ENCODE data around the gene GYG2.

Gene GYG2

DNA sequence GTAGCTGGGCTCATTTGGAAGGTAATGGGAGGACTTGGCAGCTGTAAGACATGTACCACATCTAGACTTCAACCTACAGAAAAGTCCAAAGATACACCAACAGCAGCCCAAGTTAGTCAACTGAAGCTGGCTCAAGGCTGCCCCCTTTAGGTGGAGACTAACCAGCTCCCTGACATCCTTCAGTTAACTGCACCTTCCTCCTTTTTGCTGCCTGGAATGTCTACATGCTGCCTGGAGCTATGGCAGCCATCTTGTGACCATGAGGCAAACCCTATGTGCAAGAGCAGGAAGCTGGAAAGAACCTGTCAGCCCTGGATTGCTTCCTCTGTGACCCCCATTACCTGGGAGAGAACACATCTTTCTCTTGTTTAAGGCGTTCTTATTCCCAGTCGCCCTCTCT, 74.6 kb downstream of the GYG2 start:
- Histone ChIP-seq H3K4me3 (ENCODE audit: low read depth, low read length) (no peak overlapping the region), H3K36me3 (no peaks in the 10 kb centered on the region), H3K27me3 (no peaks in the 10 kb centered on the region), H3K4me1 (no peaks in the 10 kb centered on the region), H3K9me3 (no peaks in the 10 kb centered on the region)
- no peak for DNase-seq
- TF ChIP-seq, protein P1, sequence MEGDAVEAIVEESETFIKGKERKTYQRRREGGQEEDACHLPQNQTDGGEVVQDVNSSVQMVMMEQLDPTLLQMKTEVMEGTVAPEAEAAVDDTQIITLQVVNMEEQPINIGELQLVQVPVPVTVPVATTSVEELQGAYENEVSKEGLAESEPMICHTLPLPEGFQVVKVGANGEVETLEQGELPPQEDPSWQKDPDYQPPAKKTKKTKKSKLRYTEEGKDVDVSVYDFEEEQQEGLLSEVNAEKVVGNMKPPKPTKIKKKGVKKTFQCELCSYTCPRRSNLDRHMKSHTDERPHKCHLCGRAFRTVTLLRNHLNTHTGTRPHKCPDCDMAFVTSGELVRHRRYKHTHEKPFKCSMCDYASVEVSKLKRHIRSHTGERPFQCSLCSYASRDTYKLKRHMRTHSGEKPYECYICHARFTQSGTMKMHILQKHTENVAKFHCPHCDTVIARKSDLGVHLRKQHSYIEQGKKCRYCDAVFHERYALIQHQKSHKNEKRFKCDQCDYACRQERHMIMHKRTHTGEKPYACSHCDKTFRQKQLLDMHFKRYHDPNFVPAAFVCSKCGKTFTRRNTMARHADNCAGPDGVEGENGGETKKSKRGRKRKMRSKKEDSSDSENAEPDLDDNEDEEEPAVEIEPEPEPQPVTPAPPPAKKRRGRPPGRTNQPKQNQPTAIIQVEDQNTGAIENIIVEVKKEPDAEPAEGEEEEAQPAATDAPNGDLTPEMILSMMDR (IDR thresholded peaks at IDR 0.05; ENCODE audit: low read depth, low read length), result no peak

DNA sequence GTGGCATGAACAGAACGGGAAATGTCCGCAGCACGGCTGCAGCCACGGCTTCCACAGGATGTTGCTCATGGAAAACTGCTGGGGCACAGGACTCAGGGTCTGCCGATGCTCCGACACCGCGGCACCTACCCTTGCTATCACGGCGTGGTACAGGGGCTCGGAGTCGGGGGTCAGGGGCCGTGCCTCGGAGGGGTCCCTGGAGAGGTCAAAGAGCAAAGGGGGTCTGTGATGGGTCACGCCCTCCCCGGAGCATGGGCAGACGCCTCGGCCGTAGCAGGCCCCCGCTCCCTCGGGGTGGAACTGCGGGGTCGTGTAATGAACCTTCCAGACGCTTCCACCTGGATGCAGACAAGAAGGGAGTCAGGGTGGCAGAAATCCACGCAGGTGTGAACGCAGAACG, 78.6 kb downstream of the GYG2 start:
- no peak overlapping the region for H3K4me3 ChIP-seq (ENCODE audit: low read depth, low read length)
- no peak for DNase-seq
- no peaks in the 10 kb centered on the region for H3K36me3 ChIP-seq
- H3K27me3 ChIP-seq, result no peaks in the 10 kb centered on the region
- H3K9me3 ChIP-seq, result no peaks in the 10 kb centered on the region
- TF ChIP-seq, protein P1 (IDR thresholded peaks at IDR 0.05; ENCODE audit: low read depth, low read length), result no peak
- H3K4me1 ChIP-seq, result no peaks in the 10 kb centered on the region

DNA sequence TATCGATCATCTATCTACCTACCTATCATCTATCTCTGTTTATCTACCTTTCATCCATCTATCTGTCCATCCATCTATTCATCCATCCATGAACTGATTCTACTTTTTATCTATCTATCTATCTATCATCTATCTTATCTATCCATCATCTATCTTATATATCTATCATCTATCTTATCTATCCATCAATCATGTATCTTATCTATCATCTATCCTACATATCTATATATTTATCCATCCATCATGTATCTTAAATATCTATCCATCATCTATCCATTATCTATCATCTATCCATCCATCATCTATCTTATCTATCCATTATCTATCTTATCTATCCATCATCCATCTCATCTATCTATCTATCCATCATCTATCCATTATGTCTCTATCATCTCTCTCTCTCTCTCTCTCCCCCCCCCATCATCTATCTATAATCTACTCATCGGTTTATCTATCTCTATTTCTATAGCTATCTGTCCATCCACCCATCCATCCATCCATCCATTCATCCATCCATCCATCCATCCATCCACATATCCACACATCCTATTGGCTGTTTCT, 79.5 kb downstream of the GYG2 start:
- no peaks in the 10 kb centered on the region for H3K27me3 ChIP-seq
- H3K4me1 ChIP-seq, result no peaks in the 10 kb centered on the region
- no peak overlapping the region for H3K4me3 ChIP-seq (ENCODE audit: low read depth, low read length)
- no peaks in the 10 kb centered on the region for H3K36me3 ChIP-seq
- H3K9me3 ChIP-seq, result no peaks in the 10 kb centered on the region
- no peak for DNase-seq
- TF ChIP-seq, protein P1 (IDR thresholded peaks at IDR 0.05; ENCODE audit: low read depth, low read length), result no peak

DNA sequence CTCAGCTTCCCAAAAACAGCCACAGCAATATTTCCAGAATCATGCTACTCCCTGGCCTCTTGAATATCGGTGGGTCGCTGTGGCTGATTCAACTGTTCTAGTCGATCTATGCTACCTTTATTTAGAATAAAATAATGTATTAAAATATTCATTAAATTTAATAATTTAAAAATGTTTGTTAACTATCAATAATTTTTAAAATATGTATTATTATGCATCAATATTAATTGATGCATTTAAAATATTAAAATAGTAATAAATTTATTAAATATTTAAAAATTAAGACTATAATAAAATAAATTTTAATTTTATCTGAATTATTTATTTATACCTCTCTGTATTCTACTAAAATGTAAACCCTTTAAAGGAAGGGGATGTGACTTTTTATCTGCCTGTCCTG, 81.4 kb downstream of the GYG2 start:
- H3K9me3 ChIP-seq, result no peaks in the 10 kb centered on the region
- no peaks in the 10 kb centered on the region for H3K36me3 ChIP-seq
- DNase-seq, result no peak
- no peaks in the 10 kb centered on the region for H3K27me3 ChIP-seq
- TF ChIP-seq, protein P1 (IDR thresholded peaks at IDR 0.05; ENCODE audit: low read depth, low read length), result no peak
- H3K4me3 ChIP-seq (ENCODE audit: low read depth, low read length), result no peak overlapping the region
- H3K4me1 ChIP-seq, result no peaks in the 10 kb centered on the region

DNA sequence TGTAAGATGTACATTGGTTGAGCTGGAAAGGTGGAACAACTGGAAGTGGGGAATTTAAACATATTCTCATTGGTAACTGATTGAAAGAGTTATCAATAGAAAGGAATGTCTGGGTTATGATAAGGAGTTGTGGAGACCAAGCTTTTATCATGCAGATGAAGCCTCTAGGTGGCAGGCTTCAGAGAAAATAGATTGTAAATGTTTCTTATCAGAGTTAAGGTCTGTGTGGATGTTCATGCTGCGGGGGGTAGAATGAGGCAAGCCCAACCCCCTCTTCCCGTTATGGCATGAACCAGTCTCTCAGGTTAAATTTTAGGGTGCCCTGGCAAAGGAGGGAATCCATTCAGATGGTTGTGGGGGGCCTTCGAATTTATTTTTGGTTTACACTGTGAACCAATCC, 84.4 kb downstream of the GYG2 start:
- no peaks in the 10 kb centered on the region for H3K36me3 ChIP-seq
- H3K4me1 ChIP-seq, result no peaks in the 10 kb centered on the region
- no peaks in the 10 kb centered on the region for H3K27me3 ChIP-seq
- TF ChIP-seq, protein P1 (IDR thresholded peaks at IDR 0.05; ENCODE audit: low read depth, low read length), result no peak
- H3K9me3 ChIP-seq, result no peaks in the 10 kb centered on the region
- DNase-seq, result no peak
- H3K4me3 ChIP-seq (ENCODE audit: low read depth, low read length), result no peak overlapping the region

DNA sequence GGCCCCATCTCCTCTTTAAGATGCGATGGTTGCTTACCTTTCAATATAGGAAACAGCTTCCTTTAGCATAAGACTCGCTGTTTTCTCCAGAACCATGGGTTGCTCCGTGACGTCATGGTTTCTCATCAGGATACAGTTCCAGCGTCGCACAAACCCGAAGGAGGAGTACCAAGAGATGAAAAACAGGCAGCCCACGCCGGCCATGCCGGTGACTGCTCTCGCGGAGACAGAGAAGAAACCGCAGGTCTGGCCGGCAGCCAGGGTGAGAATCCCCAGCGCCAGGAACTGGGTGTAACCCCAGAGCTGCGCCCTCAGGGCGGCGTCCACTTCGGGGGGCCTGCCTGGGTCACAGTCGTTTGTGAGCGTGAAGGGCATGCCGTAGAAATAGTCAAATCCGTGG, 89.0 kb downstream of the GYG2 start:
- Histone ChIP-seq H3K27me3 (no peaks in the 10 kb centered on the region), H3K4me1 (no peaks in the 10 kb centered on the region), H3K9me3 (no peaks in the 10 kb centered on the region), H3K4me3 (ENCODE audit: low read depth, low read length) (no peak overlapping the region), H3K36me3 (no peaks in the 10 kb centered on the region)
- no peak for DNase-seq
- TF ChIP-seq, protein P1 (IDR thresholded peaks at IDR 0.05; ENCODE audit: low read depth, low read length), result no peak

Data from BE2C (cell line).